Measurements from ENCODE around the gene RFPL1.

- TF ChIP-seq, protein P1, sequence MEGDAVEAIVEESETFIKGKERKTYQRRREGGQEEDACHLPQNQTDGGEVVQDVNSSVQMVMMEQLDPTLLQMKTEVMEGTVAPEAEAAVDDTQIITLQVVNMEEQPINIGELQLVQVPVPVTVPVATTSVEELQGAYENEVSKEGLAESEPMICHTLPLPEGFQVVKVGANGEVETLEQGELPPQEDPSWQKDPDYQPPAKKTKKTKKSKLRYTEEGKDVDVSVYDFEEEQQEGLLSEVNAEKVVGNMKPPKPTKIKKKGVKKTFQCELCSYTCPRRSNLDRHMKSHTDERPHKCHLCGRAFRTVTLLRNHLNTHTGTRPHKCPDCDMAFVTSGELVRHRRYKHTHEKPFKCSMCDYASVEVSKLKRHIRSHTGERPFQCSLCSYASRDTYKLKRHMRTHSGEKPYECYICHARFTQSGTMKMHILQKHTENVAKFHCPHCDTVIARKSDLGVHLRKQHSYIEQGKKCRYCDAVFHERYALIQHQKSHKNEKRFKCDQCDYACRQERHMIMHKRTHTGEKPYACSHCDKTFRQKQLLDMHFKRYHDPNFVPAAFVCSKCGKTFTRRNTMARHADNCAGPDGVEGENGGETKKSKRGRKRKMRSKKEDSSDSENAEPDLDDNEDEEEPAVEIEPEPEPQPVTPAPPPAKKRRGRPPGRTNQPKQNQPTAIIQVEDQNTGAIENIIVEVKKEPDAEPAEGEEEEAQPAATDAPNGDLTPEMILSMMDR (IDR thresholded peaks at IDR 0.05) = no peak
- TF ChIP-seq POLR2A (IDR thresholded peaks at IDR 0.05) = no peak
These were observed 48.1 kb upstream of the RFPL1 start for GRCh38 chr22:29390270-29390669.
